GM23338 (cell line): Measurements from ENCODE around the gene MPL. TPM values are rescaled to one million over a fixed set of nuclear protein-coding genes. Genes with fewer than 3 reads are reported as not detected.

Experiments used
- ATAC-seq: fragments of 200-7000 bp; cut with Tn5 transposase; 3 replicates; pipeline ENCODE4 v1.9.1; 2020
- DNase-seq: peaks from one replicate; pipeline ENCODE4 v3.0.0-alpha.2; 2015; ENCODE audit warnings: low spot score
- H2AFZ ChIP-seq: fragments of 200-600 bp; sonication (generic); 2 replicates; pipeline ENCODE4 v1.8.0; 2016; ENCODE audit warnings: antibody characterized with exemption, mild to moderate bottlenecking, moderate library complexity
- H3F3A ChIP-seq: fragments of 200-600 bp; sonication (generic); replicated peaks from 2 replicates; pipeline ENCODE4 v1.8.0; 2017; ENCODE audit warnings: antibody characterized with exemption, mixed run types, low read depth
- H3K27ac ChIP-seq: fragments of 200-600 bp; sonication (generic); 2 replicates; pipeline ENCODE4 v1.6.1; 2016; ENCODE audit warnings: low read depth
- H3K27me3 ChIP-seq: fragments of 200-600 bp; sonication (generic); 2 replicates; pipeline ENCODE4 v1.8.0; 2016; ENCODE audit warnings: mild to moderate bottlenecking, mixed run types, moderate library complexity; ENCODE audit not compliant: insufficient read depth
- H3K36me3 ChIP-seq: fragments of 200-600 bp; sonication (generic); 2 replicates; pipeline ENCODE4 v1.8.0; 2016; ENCODE audit warnings: mild to moderate bottlenecking; ENCODE audit not compliant: insufficient read depth
- H3K4me1 ChIP-seq: fragments of 200-600 bp; sonication (generic); 2 replicates; pipeline ENCODE4 v1.8.0; 2016; ENCODE audit warnings: mild to moderate bottlenecking, moderate library complexity; ENCODE audit not compliant: insufficient read depth
- H3K4me2 ChIP-seq: fragments of 200-600 bp; sonication (generic); 2 replicates; pipeline ENCODE4 v1.7.1; 2017; ENCODE audit warnings: mixed run types
- H3K4me3 ChIP-seq: fragments of 200-600 bp; sonication (generic); 2 replicates; pipeline ENCODE4 v1.6.1; 2016; ENCODE audit warnings: mixed run types
- H3K79me2 ChIP-seq: fragments of 200-600 bp; sonication (generic); replicated peaks from 2 replicates; pipeline ENCODE4 v1.8.0; 2017; ENCODE audit warnings: mild to moderate bottlenecking; ENCODE audit not compliant: insufficient read depth
- H3K9me2 ChIP-seq: fragments of 200-600 bp; sonication (generic); 2 replicates; pipeline ENCODE4 v1.8.0; 2017; ENCODE audit not compliant: insufficient read depth
- H4K20me1 ChIP-seq: fragments of 200-600 bp; sonication (generic); replicated peaks from 2 replicates; pipeline ENCODE4 v1.8.0; 2017; ENCODE audit warnings: mild to moderate bottlenecking; ENCODE audit not compliant: insufficient read depth
- H3K27ac Mint-ChIP-seq: 2 replicates; pipeline ENCODE4 v1.8.0; 2020; ENCODE audit warnings: inconsistent platforms, mild to moderate bottlenecking, moderate library complexity, mixed read lengths
- H3K27me3 Mint-ChIP-seq: 3 replicates; pipeline ENCODE4 v1.8.0; 2022; ENCODE audit warnings: low read depth, mild to moderate bottlenecking, moderate library complexity, mixed read lengths, inconsistent platforms; ENCODE audit not compliant: insufficient read depth, poor library complexity
- H3K36me3 Mint-ChIP-seq: 3 replicates; pipeline ENCODE4 v1.8.0; 2021; ENCODE audit warnings: low read depth, mild to moderate bottlenecking, inconsistent platforms, moderate library complexity, mixed read lengths
- H3K4me1 Mint-ChIP-seq: 3 replicates; pipeline ENCODE4 v1.8.0; 2020; ENCODE audit warnings: mild to moderate bottlenecking, inconsistent platforms, mixed read lengths
- H3K4me3 Mint-ChIP-seq: 3 replicates; pipeline ENCODE4 v1.8.0; 2021; ENCODE audit warnings: moderate library complexity, mild to moderate bottlenecking, inconsistent platforms, mixed read lengths
- H3K9me3 Mint-ChIP-seq: 3 replicates; pipeline ENCODE4 v1.8.0; 2020; ENCODE audit warnings: moderate library complexity, mild to moderate bottlenecking, inconsistent platforms, mixed read lengths
- CREB1 ChIP-seq: fragments of 250-450 bp; sonication (Bioruptor Pico); IDR thresholded peaks from 2 replicates; pipeline ENCODE4 v1.5.0; 2020; ENCODE audit warnings: low read depth, mild to moderate bottlenecking, moderate library complexity
- EZH2 ChIP-seq: fragments of 200-600 bp; sonication (generic); IDR thresholded peaks from one replicate; pipeline ENCODE4 v1.8.0; 2017; ENCODE audit warnings: antibody characterized with exemption, mild to moderate bottlenecking, low read depth; ENCODE audit not compliant: unreplicated experiment
- JUNB ChIP-seq: IDR thresholded peaks from one replicate; pipeline ENCODE4 v1.6.1; 2016; ENCODE audit warnings: antibody characterized with exemption; ENCODE audit not compliant: unreplicated experiment
- POLR2AphosphoS5 ChIP-seq: IDR thresholded peaks from 2 replicates; pipeline ENCODE4 v1.6.1; 2016; ENCODE audit warnings: antibody characterized with exemption, low read depth
- STAT1 ChIP-seq: IDR thresholded peaks from one replicate; pipeline ENCODE4 v1.6.1; 2016; ENCODE audit warnings: antibody characterized with exemption; ENCODE audit not compliant: unreplicated experiment
- ZNF114 ChIP-seq: fragments of 250-450 bp; sonication (Bioruptor Pico); IDR thresholded peaks from 2 replicates; pipeline ENCODE4 v1.5.0; 2020; ENCODE audit warnings: mild to moderate bottlenecking, moderate library complexity
- ZNF331 ChIP-seq: fragments of 250-450 bp; sonication (Bioruptor Pico); IDR thresholded peaks from 2 replicates; pipeline ENCODE4 v1.5.0; 2020; ENCODE audit warnings: low read depth, mild to moderate bottlenecking, moderate library complexity
- polyA plus RNA-seq: library from polyadenylated mRNA; unstranded; fragments of >200 nt; fragmentation: Nextera tagmentation; extraction: Ambion mirVana; gene quantifications from 2 replicates; pipeline ENCODE4 v1.2.1, GENCODE V29; 2016
- total RNA-seq: library from RNA; depleted of rRNA; stranded (reverse); fragments of >200 nt; shearing (Covaris generic); gene quantifications from 2 replicates; pipeline ENCODE4 v1.2.3, GENCODE V29; 2014
- TF ChIP-seq, protein P1 (sequence below): IDR thresholded peaks from one replicate; pipeline ENCODE4 v1.6.1; 2018; ENCODE audit warnings: antibody characterized with exemption; ENCODE audit not compliant: unreplicated experiment
- TF ChIP-seq, protein P2 (sequence below): fragments of 250-450 bp; sonication (Bioruptor Pico); IDR thresholded peaks from 2 replicates; pipeline ENCODE4 v1.5.0; 2020; ENCODE audit warnings: mild to moderate bottlenecking, moderate library complexity
- TF ChIP-seq, protein P3 (sequence below), 2 experiments: fragments of 200-600 bp in 1 of 2; sonication (generic) in 1 of 2; conservative IDR thresholded peaks; 2 replicates each; pipeline versions ENCODE4 v1.5.1 to v1.6.1; 2016 to 2017; ENCODE audit warnings: antibody characterized with exemption in 2 of 2, low read depth in 2 of 2, mild to moderate bottlenecking in 2 of 2, moderate library complexity in 1 of 2
- TF ChIP-seq, protein P4 (sequence below): IDR thresholded peaks from 2 replicates; pipeline ENCODE4 v1.6.1; 2016; ENCODE audit warnings: antibody characterized with exemption

The MPL gene
- total and polyA plus RNA-seq, 2 experiments from 2014 or later: not detected

- H3K27ac ChIP-seq: no peak overlapping the region
- H4K20me1 ChIP-seq: no peaks in the 10 kb centered on the region; the same call in 1 of the 2 replicates
- no peaks in the 10 kb centered on the region for H3K27me3 ChIP-seq
- ATAC-seq: no peak
- Mint-ChIP-seq H3K4me3 (no peak overlapping the region), H3K4me1 (peaks cover 7% of the 10 kb centered on the region), H3K9me3 (peaks cover 19% of the 10 kb centered on the region), H3K36me3 (no peaks in the 10 kb centered on the region; the same call in 2 of the 3 replicates), H3K27me3 (peaks cover 4% of the 10 kb centered on the region), H3K27ac (no peak overlapping the region)
- DNase-seq: no peak
- H2AFZ ChIP-seq: no peak overlapping the region
- TF ChIP-seq, protein P1, sequence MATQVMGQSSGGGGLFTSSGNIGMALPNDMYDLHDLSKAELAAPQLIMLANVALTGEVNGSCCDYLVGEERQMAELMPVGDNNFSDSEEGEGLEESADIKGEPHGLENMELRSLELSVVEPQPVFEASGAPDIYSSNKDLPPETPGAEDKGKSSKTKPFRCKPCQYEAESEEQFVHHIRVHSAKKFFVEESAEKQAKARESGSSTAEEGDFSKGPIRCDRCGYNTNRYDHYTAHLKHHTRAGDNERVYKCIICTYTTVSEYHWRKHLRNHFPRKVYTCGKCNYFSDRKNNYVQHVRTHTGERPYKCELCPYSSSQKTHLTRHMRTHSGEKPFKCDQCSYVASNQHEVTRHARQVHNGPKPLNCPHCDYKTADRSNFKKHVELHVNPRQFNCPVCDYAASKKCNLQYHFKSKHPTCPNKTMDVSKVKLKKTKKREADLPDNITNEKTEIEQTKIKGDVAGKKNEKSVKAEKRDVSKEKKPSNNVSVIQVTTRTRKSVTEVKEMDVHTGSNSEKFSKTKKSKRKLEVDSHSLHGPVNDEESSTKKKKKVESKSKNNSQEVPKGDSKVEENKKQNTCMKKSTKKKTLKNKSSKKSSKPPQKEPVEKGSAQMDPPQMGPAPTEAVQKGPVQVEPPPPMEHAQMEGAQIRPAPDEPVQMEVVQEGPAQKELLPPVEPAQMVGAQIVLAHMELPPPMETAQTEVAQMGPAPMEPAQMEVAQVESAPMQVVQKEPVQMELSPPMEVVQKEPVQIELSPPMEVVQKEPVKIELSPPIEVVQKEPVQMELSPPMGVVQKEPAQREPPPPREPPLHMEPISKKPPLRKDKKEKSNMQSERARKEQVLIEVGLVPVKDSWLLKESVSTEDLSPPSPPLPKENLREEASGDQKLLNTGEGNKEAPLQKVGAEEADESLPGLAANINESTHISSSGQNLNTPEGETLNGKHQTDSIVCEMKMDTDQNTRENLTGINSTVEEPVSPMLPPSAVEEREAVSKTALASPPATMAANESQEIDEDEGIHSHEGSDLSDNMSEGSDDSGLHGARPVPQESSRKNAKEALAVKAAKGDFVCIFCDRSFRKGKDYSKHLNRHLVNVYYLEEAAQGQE: no peak
- TF ChIP-seq ZNF114 (CRISPR knock-in tag) (no peak), ZNF331 (CRISPR knock-in tag) (no peak), STAT1 (no peak), JUNB (no peak), POLR2AphosphoS5 (no peak), CREB1 (CRISPR knock-in tag) (no peak), EZH2 (no peak)
- TF ChIP-seq, protein P2, sequence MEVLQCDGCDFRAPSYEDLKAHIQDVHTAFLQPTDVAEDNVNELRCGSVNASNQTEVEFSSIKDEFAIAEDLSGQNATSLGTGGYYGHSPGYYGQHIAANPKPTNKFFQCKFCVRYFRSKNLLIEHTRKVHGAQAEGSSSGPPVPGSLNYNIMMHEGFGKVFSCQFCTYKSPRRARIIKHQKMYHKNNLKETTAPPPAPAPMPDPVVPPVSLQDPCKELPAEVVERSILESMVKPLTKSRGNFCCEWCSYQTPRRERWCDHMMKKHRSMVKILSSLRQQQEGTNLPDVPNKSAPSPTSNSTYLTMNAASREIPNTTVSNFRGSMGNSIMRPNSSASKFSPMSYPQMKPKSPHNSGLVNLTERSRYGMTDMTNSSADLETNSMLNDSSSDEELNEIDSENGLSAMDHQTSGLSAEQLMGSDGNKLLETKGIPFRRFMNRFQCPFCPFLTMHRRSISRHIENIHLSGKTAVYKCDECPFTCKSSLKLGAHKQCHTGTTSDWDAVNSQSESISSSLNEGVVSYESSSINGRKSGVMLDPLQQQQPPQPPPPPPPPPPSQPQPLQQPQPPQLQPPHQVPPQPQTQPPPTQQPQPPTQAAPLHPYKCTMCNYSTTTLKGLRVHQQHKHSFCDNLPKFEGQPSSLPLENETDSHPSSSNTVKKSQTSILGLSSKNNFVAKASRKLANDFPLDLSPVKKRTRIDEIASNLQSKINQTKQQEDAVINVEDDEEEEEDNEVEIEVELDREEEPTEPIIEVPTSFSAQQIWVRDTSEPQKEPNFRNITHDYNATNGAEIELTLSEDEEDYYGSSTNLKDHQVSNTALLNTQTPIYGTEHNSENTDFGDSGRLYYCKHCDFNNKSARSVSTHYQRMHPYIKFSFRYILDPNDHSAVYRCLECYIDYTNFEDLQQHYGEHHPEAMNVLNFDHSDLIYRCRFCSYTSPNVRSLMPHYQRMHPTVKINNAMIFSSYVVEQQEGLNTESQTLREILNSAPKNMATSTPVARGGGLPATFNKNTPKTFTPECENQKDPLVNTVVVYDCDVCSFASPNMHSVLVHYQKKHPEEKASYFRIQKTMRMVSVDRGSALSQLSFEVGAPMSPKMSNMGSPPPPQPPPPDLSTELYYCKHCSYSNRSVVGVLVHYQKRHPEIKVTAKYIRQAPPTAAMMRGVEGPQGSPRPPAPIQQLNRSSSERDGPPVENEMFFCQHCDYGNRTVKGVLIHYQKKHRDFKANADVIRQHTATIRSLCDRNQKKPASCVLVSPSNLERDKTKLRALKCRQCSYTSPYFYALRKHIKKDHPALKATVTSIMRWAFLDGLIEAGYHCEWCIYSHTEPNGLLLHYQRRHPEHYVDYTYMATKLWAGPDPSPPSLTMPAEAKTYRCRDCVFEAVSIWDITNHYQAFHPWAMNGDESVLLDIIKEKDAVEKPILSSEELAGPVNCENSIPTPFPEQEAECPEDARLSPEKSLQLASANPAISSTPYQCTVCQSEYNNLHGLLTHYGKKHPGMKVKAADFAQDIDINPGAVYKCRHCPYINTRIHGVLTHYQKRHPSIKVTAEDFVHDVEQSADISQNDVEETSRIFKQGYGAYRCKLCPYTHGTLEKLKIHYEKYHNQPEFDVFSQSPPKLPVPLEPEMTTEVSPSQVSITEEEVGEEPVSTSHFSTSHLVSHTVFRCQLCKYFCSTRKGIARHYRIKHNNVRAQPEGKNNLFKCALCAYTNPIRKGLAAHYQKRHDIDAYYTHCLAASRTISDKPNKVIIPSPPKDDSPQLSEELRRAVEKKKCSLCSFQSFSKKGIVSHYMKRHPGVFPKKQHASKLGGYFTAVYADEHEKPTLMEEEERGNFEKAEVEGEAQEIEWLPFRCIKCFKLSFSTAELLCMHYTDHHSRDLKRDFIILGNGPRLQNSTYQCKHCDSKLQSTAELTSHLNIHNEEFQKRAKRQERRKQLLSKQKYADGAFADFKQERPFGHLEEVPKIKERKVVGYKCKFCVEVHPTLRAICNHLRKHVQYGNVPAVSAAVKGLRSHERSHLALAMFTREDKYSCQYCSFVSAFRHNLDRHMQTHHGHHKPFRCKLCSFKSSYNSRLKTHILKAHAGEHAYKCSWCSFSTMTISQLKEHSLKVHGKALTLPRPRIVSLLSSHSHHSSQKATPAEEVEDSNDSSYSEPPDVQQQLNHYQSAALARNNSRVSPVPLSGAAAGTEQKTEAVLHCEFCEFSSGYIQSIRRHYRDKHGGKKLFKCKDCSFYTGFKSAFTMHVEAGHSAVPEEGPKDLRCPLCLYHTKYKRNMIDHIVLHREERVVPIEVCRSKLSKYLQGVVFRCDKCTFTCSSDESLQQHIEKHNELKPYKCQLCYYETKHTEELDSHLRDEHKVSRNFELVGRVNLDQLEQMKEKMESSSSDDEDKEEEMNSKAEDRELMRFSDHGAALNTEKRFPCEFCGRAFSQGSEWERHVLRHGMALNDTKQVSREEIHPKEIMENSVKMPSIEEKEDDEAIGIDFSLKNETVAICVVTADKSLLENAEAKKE: no peak
- TF ChIP-seq, protein P3, sequence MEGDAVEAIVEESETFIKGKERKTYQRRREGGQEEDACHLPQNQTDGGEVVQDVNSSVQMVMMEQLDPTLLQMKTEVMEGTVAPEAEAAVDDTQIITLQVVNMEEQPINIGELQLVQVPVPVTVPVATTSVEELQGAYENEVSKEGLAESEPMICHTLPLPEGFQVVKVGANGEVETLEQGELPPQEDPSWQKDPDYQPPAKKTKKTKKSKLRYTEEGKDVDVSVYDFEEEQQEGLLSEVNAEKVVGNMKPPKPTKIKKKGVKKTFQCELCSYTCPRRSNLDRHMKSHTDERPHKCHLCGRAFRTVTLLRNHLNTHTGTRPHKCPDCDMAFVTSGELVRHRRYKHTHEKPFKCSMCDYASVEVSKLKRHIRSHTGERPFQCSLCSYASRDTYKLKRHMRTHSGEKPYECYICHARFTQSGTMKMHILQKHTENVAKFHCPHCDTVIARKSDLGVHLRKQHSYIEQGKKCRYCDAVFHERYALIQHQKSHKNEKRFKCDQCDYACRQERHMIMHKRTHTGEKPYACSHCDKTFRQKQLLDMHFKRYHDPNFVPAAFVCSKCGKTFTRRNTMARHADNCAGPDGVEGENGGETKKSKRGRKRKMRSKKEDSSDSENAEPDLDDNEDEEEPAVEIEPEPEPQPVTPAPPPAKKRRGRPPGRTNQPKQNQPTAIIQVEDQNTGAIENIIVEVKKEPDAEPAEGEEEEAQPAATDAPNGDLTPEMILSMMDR (conservative IDR thresholded peaks at IDR 0.05; ENCODE audit: low read depth in 2 of 2): no peak
- TF ChIP-seq, protein P4, sequence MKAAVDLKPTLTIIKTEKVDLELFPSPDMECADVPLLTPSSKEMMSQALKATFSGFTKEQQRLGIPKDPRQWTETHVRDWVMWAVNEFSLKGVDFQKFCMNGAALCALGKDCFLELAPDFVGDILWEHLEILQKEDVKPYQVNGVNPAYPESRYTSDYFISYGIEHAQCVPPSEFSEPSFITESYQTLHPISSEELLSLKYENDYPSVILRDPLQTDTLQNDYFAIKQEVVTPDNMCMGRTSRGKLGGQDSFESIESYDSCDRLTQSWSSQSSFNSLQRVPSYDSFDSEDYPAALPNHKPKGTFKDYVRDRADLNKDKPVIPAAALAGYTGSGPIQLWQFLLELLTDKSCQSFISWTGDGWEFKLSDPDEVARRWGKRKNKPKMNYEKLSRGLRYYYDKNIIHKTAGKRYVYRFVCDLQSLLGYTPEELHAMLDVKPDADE: no peak
- H3K4me2 ChIP-seq: no peak overlapping the region
- H3K4me1 ChIP-seq: no peaks in the 10 kb centered on the region; the same call in 1 of the 2 replicates
- no peaks in the 10 kb centered on the region for H3K79me2 ChIP-seq
- no peaks in the 10 kb centered on the region; the same call in 1 of the 2 replicates for H3F3A ChIP-seq
- H3K9me2 ChIP-seq: peaks cover 5% of the 10 kb centered on the region; the same call in 1 of the 2 replicates
- no peak overlapping the region for H3K4me3 ChIP-seq
- no peaks in the 10 kb centered on the region for H3K36me3 ChIP-seq
These were observed 5.9 kb upstream of the MPL start for GRCh38 chr1:43331688-43332087.
